ENCODE measurements around the gene NUCB1.
"Not testable (repeated sequence)": the region's sequence is repeated elsewhere in the genome, so short reads cannot be mapped to it uniquely, and the experiment has no call there.

NUCB1 gene

DNA sequence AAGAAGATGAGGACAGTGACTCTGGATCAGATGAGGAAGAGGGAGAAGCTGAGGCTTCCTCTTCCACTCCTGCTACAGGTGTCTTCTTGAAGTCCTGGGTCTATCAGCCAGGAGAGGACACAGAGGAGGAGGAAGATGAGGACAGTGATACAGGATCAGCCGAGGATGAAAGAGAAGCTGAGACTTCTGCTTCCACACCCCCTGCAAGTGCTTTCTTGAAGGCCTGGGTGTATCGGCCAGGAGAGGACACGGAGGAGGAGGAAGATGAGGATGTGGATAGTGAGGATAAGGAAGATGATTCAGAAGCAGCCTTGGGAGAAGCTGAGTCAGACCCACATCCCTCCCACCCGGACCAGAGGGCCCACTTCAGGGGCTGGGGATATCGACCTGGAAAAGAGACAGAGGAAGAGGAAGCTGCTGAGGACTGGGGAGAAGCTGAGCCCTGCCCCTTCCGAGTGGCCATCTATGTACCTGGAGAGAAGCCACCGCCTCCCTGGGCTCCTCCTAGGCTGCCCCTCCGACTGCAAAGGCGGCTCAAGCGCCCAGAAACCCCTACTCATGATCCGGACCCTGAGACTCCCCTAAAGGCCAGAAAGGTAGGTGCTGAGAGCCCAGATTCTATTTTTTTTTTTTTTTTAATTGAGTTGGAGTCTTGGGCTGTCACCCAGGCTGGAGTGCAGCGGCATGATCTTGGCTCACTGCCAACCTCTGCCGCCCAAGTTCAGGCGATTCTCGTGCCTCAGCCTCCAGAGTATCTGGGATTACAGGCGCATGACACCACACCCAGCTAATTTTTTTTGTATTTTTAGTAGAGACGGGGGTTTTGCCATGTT is 25.6 kb upstream of the NUCB1 start:
- DNase-seq (ENCODE audit: low read depth), result no peak

DNA sequence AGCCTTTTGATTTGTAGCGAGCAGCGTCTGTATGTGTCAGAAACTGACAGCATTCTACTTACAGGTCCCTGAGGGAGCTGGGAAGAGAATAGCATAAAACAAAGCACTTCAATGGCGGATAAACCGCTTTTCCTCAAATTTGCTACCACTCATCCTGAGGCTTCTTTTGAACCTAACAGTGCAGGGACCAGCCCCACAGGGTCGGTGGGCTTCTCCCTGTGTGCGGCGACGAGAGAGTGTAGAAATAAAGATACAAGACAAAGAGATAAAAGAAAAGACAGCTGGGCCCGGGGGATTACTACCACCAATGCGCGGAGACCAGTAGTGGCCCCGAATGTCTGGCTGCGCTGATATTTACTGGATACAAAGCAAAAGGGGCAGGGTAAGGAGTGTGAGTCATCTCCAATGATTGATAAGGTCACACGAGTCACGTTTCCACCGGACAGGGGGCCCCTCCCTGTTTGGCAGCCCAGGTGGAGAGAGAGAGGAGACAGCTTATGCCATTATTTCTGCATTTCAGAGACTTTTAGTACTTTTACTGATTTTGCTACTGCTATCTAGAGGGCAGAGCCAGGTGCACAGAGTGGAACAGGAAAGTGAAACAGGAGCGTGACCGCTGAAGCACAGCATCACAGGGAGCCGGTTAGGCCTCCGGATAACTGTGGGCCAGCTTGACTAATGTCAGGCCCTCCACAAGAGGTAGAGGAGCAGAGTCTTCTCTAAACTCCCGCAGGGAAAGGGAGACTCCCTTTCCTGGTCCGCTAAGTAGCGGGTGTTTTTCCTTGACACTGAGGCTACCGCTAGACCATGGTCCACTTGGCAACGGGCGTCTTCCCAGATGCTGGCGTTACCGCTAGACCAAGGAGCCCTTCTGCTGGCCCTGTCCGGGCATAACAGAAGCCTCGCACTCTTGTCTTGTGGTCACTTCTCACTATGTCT is 23.8 kb upstream of the NUCB1 start:
- peak; percentile 39 for DNase-seq (ENCODE audit: low read depth)

DNA sequence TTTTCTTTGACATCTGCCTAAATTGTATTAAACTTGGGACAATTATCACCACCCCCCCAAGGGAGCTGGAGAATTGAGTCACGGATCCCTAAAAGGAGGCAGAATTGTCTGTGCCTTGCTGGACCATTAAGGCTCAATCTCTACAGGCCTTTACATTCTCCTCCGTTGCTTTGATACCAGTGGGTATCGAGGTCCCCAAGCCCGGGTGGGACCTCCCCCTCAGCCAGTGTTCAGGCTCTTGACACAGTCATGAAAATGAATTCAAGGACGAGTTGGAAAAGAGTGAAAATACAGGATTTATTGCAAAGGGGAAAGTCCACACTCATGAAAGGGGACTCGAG is 22.3 kb upstream of the NUCB1 start:
- DNase-seq (ENCODE audit: low read depth), result no peak

DNA sequence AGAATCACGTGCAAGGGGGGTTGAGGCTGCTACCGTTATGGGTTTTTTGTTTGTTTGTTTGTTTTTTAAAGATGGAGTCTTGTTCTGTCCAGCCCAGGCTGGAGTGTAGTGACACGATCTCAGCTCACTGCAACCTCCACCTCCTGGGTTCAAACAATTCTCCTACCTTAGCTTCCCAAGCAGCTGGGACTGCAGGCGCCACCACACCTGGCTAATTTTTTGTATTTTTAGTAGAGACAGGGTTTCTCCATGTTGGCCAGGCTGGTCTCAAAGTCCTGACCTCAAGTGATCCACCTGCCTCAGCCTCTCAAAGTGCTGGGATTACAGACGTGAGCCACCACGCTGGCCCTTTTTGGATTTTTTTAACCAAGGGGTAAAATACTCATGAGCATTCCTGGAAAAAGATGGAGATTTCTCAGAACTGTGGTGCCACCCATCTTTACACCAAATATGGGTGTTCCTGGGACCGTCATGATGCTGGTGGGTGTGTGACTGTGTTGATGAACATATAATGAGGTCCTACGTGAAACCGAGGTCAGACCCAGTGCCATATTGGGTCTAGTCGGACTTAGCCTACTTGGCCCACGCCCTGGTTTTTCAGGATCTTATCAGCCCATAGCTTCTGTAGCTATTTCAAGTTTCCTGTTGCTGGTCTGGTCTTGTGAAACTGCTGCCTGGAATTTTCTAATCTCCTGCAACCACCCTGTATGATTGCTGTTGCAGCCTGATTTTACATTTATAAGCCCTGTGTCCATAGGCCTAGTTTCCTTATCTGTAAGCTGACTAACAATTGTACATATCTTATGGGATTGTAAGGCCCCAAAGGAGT is 21.7 kb upstream of the NUCB1 start:
- DNase-seq (ENCODE audit: low read depth), result no peak

DNA sequence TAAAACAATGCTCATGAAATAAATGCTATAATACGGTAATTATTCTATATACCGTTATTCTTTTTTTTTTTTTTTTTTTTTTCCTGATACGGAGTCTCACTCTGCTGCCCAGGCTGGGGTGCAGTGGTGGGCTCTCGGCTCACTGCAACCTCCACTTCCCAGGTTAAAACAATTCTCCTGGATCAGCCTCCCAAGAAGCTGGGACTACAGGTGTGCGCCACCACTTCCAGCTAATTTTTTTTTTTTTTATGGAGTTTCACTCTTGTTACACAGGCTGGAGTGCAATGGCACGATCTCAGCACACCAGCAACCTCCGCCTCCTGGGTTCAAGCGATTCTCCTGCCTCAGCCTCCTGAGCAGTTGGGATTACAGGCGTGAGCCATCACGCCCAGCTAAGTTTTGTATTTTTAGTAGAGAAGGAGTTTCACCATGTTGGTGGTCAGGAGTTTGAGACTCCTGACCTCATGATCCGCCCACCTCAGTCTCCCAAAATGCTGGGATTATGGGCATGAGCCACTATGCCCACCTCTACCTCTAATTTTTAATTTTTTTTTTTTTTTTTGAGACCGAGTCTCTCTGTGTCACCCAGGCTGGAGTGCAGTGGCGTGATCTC is 21.0 kb upstream of the NUCB1 start:
- DNase-seq (ENCODE audit: low read depth), result no peak

DNA sequence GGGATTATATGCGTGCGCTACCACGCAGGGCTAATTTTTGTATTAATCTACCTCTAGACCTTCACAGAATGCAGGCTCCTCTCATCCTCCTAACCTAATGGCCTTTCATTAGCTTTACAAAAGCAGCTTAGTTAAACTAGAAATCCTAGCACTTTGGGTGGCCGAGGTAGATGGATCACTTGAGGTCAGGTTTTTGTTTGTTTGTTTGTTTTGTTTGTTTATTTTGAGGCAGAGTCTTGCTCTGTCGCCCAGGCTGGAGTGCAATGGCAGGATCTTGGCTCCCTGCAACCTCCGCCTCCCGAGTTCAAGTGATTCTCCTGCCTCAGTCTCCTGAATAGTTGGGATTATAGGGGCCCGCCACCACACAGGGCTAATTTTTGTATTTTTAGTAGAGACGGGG is 20.4 kb upstream of the NUCB1 start:
- not testable (repeated sequence) for DNase-seq (ENCODE audit: low read depth)

DNA sequence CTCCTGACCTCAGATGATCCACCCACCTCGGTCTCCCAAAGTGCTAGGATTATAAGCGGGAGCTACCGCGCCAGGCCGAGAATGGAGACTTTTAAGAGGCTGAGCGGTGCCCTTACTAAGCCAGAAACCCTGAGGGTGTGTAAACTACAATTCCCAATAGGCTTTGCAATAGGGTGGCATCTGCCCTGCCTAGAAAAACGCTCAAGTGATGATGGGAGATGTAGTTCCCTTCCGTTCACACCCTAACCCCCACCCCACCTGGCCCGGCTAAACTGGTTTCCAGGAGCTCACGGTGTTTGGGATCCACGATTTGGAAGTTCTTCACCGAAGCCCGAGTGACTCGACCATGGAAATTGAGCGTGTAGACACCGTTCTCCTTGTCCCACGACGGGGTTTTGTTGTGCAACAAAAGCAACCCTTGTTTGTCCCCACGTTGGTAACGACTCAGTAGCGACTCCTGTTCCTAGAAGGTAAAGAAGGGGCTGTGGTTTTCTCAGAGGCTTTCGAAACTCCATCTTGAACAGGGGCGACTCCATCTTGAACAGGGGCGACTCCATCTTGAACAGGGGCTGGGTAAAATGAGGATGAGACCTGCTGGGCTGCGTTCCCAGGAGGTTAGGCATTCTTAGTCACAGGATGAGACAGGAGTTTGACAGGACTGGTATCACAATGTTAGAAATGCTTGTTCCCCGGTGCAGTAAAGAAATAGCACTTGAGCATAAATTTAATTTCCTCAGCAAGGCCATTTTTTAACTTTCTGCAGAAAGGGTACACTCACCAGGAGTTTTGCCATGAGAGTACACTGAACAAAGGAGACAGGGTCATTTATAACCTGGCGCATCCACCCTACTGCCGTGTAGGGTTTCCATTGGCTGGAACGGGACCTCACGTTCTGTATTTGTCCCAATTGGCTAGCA is 18.1 kb upstream of the NUCB1 start:
- DNase-seq (ENCODE audit: low read depth), result no peak

DNA sequence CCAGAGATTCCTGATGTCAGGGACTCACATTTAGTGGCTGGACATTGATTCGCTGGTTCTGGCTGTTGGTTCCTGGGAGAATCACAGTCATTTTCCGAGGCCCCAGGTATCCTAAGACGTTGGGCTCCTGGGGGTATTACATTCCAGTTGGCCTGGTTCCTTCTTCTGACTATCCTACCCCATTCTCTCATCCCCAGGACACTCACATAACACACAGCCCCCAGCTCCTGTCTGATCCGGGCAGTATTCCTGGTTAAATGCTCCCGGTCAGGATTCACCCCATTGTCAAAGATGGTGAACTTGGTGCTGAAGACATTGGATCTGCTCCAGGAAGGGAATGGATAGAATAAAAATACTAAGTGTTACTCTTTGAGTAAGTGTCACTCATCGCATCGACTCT is 16.4 kb upstream of the NUCB1 start:
- no peak for DNase-seq (ENCODE audit: low read depth)

DNA sequence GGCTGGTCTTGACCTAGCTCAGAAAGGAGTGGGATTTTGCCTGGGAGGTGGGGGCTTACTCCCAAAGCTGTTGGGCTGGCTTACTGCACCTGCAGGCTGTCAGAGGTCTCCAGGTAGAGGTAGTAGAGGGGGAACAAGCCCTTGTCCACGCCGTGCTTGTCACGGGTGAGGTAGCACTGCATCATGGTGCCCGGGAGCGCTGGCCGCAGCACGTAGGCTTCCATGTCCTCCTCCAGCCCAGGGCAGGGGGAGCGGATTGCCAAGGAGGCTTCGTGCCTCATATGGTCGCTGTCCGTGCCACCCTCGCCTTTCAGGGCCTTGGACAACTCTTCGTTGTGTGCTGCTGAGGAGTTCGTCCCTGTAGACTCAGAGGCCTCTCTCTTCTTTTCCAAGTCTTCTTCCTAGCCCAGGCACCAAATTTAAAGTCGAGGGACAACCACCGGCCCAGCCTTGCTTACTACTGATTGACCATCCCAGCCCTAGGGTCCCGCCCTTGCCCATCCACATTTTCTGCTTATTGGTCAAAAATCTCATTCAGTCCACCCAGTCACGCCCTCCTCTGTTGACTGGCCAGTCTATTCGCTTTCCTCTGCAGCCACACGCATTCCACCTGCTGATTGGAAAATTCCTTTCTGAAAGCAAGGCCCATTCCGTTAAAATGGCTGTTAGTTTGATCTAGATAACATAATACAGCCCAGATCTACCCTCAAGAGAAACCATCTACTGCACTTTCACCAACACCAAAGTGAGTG is 12.1 kb upstream of the NUCB1 start:
- DNase-seq (ENCODE audit: low read depth), result no peak

DNA sequence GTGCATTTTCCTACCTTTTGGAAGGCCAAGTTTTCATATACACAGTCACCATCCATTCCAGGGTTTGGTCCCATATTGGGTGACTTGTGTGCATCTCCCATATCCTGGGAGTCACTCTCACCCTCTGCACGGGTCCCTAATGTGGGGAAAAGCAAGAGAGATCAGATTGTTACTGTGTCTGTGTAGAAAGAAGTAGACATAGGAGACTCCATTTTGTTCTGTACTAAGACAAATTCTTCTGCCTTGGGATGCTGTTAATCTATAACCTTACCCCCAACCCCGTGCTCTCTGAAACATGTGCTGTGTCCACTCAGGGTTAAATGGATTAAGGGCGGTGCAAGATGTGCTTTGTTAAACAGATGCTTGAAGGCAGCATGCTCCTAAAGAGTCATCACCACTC is 10.6 kb upstream of the NUCB1 start:
- DNase-seq (ENCODE audit: low read depth), result not testable (repeated sequence)

DNA sequence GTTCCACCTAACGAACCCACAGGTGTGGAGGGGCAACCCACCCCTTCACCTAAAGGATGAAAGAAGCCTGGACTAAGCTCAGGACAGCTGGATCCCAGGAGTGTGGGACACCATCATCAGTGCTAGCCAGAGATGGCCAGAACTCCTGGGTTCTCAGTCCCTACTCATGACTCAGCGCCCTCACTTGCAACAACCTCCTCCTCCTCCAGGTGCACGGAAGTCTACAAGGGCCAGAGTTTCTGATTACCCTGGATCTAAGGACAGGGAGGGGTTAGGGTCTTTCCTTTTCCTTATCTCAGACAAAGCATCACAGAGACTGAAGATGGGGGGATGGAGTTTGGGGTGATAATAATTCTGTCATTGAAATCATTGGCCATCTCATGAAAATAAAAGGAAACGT is 9.6 kb upstream of the NUCB1 start:
- DNase-seq (ENCODE audit: low read depth), result no peak

DNA sequence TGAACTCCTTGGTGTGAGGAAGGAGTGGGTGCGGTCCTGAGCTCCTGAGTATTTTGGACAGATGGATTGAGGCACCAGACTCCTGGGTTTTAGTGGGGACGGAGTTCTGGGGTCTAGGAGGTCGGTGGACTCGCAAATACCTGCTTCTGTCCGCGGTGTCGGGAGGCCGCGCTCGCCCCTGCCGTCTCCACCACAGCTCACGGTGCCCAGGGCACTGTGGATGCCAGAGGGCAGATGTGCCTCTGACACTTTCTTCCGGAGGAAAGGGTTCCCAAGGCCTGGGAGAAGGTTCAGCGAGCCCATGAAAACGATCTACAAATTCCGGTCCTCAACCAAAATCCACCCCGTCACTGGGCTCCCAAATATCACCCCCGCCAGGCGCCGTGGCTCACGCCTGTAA is 4.9 kb upstream of the NUCB1 start:
- DNase-seq (ENCODE audit: low read depth), result no peak

DNA sequence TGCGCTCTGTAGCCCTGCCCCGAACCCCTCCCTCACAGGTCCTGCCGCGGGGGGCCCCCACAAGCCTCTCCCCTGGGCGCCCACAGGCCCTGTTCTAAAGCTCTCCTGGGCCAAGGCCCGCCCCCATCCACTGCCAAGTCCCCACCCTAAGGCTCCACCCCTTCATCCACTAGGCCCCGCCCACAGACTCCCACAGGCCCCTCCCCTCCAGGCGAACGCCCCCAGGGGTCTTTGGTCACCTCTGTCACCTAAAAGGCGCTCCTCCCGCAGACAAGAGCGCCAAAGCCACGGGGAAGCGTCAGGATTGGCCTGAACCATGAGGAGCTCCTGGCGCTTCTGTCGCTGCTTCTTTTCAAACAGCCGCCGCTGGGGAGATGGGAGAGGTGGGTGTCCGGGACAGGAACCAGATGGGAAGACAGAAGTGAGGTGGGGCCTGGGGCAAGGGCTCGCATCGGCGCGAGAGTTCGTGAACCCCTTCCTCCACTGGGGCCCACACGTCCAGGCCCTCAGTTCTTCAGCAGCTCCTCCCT is 3.9 kb upstream of the NUCB1 start:
- no peak for DNase-seq (ENCODE audit: low read depth)

DNA sequence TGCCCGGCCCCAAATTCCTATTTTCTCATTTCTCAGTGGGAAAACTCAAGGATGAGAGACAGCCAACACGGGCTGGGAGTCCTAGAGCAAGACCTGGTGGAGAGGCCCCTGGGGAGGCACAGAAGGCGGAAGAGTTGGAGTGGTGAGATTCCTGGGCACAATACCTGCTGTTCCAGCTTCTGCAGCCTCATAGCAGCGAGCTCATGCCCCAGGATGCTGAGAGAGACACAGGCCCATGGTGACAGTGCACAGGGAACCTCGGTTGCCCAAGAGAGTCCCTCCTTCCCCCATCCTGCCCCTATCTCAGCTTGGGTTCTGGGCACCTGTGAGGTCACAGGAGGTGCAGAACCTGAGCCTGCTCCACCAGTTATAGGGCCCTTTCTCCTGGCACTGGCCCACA is 2.9 kb upstream of the NUCB1 start:
- DNase-seq (ENCODE audit: low read depth), result no peak

DNA sequence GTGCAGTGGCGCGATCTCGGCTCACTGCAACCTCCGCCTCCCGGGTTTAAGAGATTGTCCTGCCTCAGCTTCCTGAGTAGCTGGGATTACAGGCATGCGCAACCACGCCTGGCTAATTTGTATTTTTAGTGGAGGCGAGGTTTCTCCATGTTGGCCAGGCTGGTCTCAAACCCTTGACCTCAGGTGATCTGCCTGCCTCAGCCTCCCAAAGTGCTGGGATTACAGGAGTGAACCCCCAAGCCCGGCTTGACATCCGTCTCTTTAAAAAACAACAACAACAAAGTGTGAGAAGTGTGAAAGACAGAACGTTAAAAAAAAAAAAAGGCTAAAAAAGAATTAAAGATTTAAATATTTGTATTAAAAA is 744 bp upstream of the NUCB1 start:
- DNase-seq (ENCODE audit: low read depth), result not testable (repeated sequence)

DNA sequence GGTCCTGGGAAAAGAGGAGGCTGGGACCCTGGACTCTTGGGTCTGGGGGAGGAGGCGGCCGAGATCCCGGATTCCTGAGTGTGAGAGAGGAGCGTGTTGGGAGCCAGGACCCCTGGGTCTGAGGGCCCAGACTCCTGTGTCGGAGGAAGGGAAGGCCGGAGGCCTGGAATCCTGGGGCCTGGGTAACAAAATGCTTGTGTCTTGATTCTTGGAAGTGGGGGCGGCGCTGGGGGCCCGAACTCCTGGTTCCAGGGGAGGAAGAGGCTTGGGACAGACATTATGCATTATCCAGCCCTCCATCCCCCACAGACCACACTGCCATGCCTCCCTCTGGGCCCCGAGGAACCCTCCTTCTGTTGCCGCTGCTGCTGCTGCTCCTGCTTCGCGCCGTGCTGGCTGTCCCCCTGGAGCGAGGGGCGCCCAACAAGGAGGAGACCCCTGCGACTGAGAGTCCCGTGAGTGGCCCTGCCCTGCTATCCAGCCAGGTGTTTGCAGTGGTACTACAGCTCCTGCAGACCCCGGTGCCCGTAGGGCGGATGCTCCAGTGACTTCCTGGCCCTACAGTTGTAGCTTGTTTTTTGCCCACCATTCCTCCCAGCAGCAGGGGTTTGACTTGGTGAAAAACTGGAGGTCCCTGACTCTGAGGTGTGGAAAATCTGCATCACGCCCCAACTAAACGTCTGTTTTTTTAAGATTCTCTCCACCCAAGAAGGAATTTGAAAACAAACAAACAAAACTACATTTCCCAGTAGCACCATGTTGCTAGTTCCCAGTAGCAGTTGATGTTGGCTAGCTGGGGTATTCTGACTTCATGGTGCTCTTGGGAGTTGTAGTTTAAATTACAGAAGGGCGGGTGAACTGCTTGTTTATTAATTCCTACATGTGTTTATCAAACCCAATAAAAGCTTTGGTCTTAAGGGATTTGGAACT is 630 bp downstream of the NUCB1 start:
- no peak for DNase-seq (ENCODE audit: low read depth)

DNA sequence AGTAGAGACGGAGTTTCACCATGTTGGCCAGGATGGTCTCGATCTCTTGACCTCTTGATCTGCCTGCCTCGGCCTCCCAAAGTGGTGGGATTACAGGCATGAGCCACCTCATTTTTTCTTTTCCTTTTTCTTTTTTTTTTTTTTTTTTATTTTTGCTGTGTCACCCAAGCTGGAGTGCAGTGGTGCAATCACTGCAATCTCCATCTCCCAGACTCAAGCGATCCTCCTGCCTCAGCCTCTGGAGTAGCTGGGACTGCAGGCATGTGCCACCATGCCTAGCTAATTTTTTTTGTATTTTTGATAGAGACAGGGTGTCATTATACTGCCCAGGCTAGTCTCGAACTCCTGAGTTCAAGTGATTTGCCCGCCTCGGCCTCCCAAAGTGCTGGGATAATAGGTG is 2.2 kb downstream of the NUCB1 start:
- DNase-seq (ENCODE audit: low read depth), result not testable (repeated sequence)

DNA sequence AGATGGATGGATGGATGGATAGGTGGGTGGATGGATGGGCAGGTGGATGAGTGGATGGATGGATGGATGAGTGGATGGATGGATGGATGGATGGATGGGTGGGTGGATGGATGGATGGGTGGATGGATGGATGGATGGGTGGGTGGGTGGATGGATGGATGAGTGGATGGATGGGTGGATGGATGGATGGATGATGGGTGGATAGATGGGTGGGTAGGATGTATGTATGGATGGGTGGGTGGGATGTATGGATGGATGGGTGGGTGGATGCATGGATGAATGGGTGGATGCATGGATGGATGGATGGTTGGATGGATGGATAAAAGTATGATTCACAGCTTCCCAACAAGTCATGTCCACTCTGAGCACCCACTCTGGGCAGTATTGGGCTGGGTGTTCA is 3.7 kb downstream of the NUCB1 start:
- DNase-seq (ENCODE audit: low read depth), result not testable (repeated sequence)

DNA sequence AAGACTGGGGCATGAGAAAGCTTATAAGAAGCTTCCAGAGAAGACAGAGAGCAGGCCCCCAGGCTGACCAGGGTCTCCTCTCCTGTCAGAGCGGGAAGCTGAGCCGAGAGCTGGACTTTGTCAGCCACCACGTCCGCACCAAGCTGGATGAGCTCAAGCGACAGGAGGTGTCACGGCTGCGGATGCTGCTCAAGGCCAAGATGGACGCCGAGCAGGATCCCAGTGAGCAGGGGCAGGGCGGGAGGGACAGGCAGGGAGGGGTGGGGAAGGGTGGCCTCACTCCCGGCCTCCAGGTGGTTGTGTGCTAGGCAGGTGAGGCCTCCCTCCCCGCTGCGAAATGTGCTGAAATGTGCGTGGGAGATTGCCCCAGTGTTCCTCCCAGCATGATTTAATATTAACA is 5.6 kb downstream of the NUCB1 start:
- no peak for DNase-seq (ENCODE audit: low read depth)
